ENCODE results near the gene SNX33. TPM values are rescaled to one million over a fixed set of nuclear protein-coding genes. Genes with fewer than 3 reads are reported as not detected.
"Not testable (repeated sequence)": the region's sequence is repeated elsewhere in the genome, so short reads cannot be mapped to it uniquely, and the experiment has no call there.

The SNX33 gene
- total and polyA plus RNA-seq, 9 donors = 11.5 to 21.3 (median 15.1) TPM

DNA sequence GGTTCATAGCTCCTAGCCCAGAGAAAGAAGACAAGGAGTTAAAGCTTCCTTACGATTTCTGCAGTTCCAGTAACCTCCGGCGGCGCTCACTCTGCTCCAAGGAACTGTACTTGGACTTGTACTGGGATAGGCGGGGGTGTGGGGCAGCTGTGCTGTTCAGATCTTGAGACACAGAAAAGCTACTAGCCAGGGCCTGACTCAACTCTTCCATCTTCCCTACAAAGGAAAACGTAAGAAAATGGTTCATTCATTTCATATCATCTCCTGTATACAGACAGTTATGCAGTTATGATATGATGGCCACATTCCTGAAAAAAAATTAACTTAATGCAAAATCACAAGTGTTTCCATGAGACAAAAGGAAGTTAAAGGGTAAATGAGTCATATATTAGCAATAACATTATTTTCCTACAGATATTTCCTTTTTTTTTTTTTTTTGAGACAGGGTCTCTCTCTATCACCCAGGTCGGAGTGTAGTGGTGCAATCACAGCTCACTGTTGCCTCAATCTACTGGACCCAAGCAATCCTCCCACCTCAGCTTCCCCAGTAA is 26.8 kb upstream of the SNX33 start:
- peaks cover 19% of the 10 kb centered on the region for H3K4me1 ChIP-seq (ENCODE audit: control insufficient read depth, insufficient read depth, low read length)
- H3K36me3 ChIP-seq (ENCODE audit: control insufficient read depth, insufficient read depth, low read length) = peaks cover 49% of the 10 kb centered on the region
- H3K27ac ChIP-seq (ENCODE audit: low read length) = peak overlapping the region; percentile 91
- peak; percentile 99 for DNase-seq
- H3K27me3 ChIP-seq (ENCODE audit: control insufficient read depth, insufficient read depth, low read length) = no peaks in the 10 kb centered on the region
- H3K4me3 ChIP-seq (ENCODE audit: low read length) = peak overlapping the region; percentile 18
- 19% methylated on average over 5 of the region's 7 CpGs for WGBS (ENCODE audit: insufficient coverage)
- no peaks in the 10 kb centered on the region for H3K9me3 ChIP-seq (replicated peaks; ENCODE audit: control insufficient read depth, low read depth, low read length)

DNA sequence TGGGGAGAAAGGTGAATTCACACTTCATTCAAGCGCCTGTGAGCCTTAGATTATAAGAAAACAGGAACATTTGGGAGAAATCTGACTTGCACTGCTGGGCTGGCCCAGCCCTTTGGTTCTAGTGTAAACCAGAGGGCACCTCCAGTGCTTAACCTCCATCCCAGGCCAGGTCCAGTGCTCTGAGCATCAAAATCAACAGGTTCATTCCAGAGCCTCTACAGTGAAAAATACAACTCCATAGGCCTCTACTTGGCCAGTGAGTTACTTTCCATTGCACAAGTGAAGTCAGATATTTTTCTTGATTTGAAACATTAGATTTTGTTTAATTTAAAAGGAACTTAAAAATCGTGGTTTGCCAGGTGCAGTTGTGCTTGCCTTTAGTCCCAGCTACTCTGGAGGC is 25.2 kb upstream of the SNX33 start:
- peak; percentile 46 for DNase-seq
- peaks cover 23% of the 10 kb centered on the region for H3K4me1 ChIP-seq (ENCODE audit: control insufficient read depth, insufficient read depth, low read length)
- no peaks in the 10 kb centered on the region for H3K9me3 ChIP-seq (replicated peaks; ENCODE audit: control insufficient read depth, low read depth, low read length)
- peak overlapping the region; percentile 55 for H3K27ac ChIP-seq (ENCODE audit: low read length)
- H3K4me3 ChIP-seq (ENCODE audit: low read length) = no peak overlapping the region
- no peaks in the 10 kb centered on the region for H3K27me3 ChIP-seq (ENCODE audit: control insufficient read depth, insufficient read depth, low read length)
- peaks cover 33% of the 10 kb centered on the region for H3K36me3 ChIP-seq (ENCODE audit: control insufficient read depth, insufficient read depth, low read length)
- 100% methylated on average over 1 of the region's 2 CpGs for WGBS (ENCODE audit: insufficient coverage)

DNA sequence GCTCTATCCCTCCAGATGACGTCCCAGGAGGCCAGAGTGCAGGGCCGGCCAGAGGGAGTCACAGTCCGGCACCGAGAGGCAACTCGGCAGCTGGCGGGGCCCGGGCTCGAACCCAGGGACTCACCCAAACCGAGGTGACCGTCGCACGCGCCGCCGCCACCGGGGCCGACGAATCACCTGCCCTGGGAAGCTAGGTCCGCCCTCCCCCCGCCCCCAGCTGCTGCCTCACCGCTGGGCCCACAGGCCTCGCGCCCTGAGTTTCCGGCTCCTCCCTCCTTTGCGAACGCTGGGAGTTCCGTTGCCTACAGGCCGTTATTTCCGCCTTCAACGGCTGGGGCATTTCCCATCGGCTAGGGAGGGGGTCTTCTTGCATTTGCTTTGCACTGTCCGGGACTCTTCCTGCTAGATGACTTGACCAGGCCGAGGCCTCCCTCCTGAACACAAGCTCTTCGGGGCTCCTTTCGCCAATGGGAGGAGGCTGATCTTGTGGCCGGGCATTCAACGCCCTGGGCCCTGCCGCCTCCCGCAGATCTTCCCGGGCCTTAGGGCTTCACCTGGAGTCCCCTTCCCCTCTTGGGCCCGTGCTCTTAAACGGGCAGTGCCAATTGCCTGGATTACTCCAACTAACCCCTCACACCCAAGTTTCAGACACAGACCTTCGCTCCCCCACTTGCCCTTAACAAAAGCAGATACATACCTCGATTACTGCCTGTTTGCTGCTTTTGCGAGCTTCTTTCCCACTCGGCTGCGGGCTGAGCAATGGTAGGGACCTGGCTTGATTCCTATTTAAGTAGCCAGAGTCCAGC is 22.0 kb upstream of the SNX33 start, which contains the start of gene SNUPN:
Gene SNUPN, minus strand, starts transcription at position 184 of the 806 bp plus-strand sequence. CDS start 4,674 bp downstream, outside the sequence.
- H3K4me1 ChIP-seq (ENCODE audit: control insufficient read depth, insufficient read depth, low read length) = peaks cover 14% of the 10 kb centered on the region
- H3K4me3 ChIP-seq (ENCODE audit: low read length) = peak within 1 kb of the TSS; percentile 100
- WGBS (ENCODE audit: insufficient coverage) = under 1% methylated on average over 41 of the region's 47 CpGs
- H3K27ac ChIP-seq (ENCODE audit: low read length) = peak within 1 kb of the TSS; percentile 98
- DNase-seq = peak; percentile 99
- H3K36me3 ChIP-seq (ENCODE audit: control insufficient read depth, insufficient read depth, low read length) = peaks cover 5% of the 10 kb centered on the region
- H3K9me3 ChIP-seq (replicated peaks; ENCODE audit: control insufficient read depth, low read depth, low read length) = no peaks in the 10 kb centered on the region
- H3K27me3 ChIP-seq (ENCODE audit: control insufficient read depth, insufficient read depth, low read length) = no peaks in the 10 kb centered on the region

DNA sequence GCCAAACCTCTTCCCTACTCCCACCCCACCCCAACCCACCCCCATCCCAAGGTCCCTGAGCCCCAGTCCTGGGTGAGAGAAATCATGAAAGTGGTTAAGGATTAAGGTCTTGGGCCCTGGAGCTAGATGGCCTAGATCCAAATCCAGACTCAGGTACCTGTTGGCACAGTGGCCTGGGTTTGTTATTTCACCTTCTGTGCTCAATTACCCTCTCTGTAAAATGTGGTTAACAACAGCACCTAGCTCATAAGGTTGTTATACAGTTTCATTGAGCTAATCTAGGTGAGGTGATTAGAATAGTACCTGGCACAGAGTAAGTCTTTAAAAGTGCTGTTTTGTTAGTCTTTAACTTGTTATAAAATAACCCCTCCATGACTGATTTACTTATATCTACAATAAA is 15.8 kb upstream of the SNX33 start:
- Histone ChIP-seq H3K4me3 (ENCODE audit: low read length) (no peak overlapping the region), H3K4me1 (ENCODE audit: control insufficient read depth, insufficient read depth, low read length) (no peaks in the 10 kb centered on the region), H3K9me3 (replicated peaks; ENCODE audit: control insufficient read depth, low read depth, low read length) (no peaks in the 10 kb centered on the region), H3K27ac (ENCODE audit: low read length) (no peak overlapping the region), H3K36me3 (ENCODE audit: control insufficient read depth, insufficient read depth, low read length) (no peaks in the 10 kb centered on the region), H3K27me3 (ENCODE audit: control insufficient read depth, insufficient read depth, low read length) (no peaks in the 10 kb centered on the region)
- DNase-seq = no peak

DNA sequence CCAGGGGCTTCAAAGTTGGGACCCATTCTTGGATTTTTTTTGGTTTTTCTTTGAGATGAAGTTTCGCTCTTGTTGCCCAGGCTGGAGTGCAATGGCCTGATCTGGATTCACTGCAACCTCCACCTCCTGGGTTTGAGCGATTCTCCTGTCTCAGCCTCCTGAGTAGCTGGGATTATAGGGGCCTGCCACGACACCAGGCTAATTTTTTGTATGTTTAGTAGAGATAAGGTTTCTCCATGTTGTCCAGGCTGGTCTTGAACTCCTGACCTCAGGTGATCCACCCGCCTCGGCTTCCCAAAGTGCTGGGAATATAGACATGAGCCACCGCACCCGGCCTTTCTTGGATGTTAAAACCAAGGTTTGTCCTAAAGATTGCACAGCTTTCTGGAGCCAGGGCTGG is 13.8 kb upstream of the SNX33 start:
- H3K36me3 ChIP-seq (ENCODE audit: control insufficient read depth, insufficient read depth, low read length); H3K27me3 ChIP-seq (ENCODE audit: control insufficient read depth, insufficient read depth, low read length); H3K27ac ChIP-seq (ENCODE audit: low read length); H3K9me3 ChIP-seq (replicated peaks; ENCODE audit: control insufficient read depth, low read depth, low read length); DNase-seq; H3K4me3 ChIP-seq (ENCODE audit: low read length): not testable (repeated sequence)
- peaks cover 12% of the 10 kb centered on the region for H3K4me1 ChIP-seq (ENCODE audit: control insufficient read depth, insufficient read depth, low read length)
- 90% methylated on average over 2 of the region's 7 CpGs for WGBS (ENCODE audit: insufficient coverage)

DNA sequence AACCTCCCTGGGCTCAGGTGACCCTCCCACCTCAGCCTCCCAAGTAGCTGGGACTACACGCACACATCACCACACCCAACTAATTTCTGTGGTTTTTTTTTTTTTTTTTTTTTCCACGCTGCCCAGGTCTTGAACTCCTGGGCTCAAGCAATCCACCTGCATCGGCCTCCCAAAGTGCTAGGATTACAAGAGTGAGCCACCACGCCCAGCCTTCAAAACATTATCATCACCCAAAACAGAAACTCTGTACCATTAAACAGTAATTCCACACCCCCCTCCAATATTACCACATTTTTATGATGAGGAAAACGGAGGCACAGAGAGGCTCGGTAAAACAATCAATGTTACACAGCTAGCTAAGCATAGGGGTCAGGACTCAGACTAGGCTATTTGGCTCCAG is 11.7 kb upstream of the SNX33 start:
- H3K27me3 ChIP-seq (ENCODE audit: control insufficient read depth, insufficient read depth, low read length) = no peaks in the 10 kb centered on the region
- H3K36me3 ChIP-seq (ENCODE audit: control insufficient read depth, insufficient read depth, low read length) = peaks cover 3% of the 10 kb centered on the region
- no peak overlapping the region for H3K27ac ChIP-seq (ENCODE audit: low read length)
- H3K4me1 ChIP-seq (ENCODE audit: control insufficient read depth, insufficient read depth, low read length) = peaks cover 22% of the 10 kb centered on the region
- H3K4me3 ChIP-seq (ENCODE audit: low read length) = no peak overlapping the region
- WGBS (ENCODE audit: insufficient coverage) = 84% methylated on average over 4 of the region's 6 CpGs
- no peaks in the 10 kb centered on the region for H3K9me3 ChIP-seq (replicated peaks; ENCODE audit: control insufficient read depth, low read depth, low read length)
- DNase-seq = no peak

DNA sequence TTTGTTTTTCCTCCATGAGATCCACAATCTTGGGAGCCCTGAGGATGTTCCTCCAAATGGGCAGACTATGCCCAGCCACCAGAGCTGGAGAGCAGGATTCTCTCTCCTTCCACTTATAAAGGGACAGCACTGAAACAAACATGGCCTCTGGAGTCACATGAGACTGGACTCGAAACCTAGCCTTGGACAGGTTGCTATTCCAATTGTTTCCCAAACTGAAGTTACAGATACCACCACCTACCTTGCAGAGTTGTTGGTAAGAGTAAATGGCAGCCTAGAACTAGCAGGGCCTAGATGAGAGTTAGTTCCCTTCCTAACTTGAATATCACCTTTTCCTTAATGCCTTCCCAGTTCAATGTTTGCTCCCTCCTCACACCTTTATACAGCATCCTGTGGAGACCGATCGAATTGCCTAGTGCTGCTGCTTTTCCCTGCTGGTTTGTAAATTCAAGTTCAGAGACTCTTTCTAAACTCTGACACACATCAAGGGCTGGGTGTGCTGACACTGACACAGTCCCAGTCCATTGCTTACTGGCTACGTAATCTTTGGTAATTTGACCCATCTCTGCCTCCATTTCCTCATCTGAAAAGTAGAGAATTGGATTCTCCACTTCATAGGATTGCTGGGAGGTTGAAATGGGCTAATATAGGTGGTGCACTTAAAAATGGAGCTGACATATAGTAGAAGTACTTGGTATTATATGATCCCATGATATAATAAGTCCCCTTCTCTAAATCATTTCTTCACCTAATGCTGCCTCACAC is 10.3 kb upstream of the SNX33 start:
- no peak overlapping the region for H3K4me3 ChIP-seq (ENCODE audit: low read length)
- no peaks in the 10 kb centered on the region for H3K9me3 ChIP-seq (replicated peaks; ENCODE audit: control insufficient read depth, low read depth, low read length)
- H3K27ac ChIP-seq (ENCODE audit: low read length) = no peak overlapping the region
- H3K36me3 ChIP-seq (ENCODE audit: control insufficient read depth, insufficient read depth, low read length) = peaks cover 3% of the 10 kb centered on the region
- WGBS (ENCODE audit: insufficient coverage) = 68% methylated on average over 2 of the region's 4 CpGs
- H3K27me3 ChIP-seq (ENCODE audit: control insufficient read depth, insufficient read depth, low read length) = no peaks in the 10 kb centered on the region
- DNase-seq = no peak
- peaks cover 23% of the 10 kb centered on the region for H3K4me1 ChIP-seq (ENCODE audit: control insufficient read depth, insufficient read depth, low read length)

DNA sequence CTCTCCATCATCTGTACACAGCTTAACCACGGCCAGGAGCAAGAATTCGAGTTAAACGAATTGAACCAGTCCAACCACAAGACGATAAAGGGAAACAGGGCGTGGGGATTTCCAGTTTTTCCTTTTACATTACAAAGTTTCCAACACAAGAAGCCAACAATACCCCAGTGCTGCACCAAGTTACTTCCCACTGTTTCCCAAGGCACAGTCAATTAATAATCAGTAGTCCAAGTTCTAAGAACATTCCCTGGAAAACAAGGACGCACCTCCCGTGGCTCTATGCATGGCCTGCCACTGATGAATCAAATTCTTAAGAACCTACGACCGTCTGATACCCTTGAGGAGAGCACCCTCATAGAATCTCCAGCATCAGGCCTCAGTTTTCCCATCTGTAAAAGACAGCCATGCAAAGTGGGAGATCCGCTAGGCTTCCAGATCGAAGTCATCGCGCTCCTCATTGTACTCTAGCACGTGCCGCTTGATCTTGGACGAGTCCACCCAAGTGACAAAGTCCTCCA is 8.5 kb upstream of the SNX33 start:
- Histone ChIP-seq H3K27me3 (ENCODE audit: control insufficient read depth, insufficient read depth, low read length) (no peaks in the 10 kb centered on the region), H3K4me1 (ENCODE audit: control insufficient read depth, insufficient read depth, low read length) (peaks cover 23% of the 10 kb centered on the region), H3K9me3 (replicated peaks; ENCODE audit: control insufficient read depth, low read depth, low read length) (no peaks in the 10 kb centered on the region), H3K36me3 (ENCODE audit: control insufficient read depth, insufficient read depth, low read length) (peaks cover 3% of the 10 kb centered on the region), H3K27ac (ENCODE audit: low read length) (peak overlapping the region; percentile 84), H3K4me3 (ENCODE audit: low read length) (peak overlapping the region; percentile 63)
- no peak for DNase-seq
- 1% methylated on average over 14 of the region's 16 CpGs for WGBS (ENCODE audit: insufficient coverage)

DNA sequence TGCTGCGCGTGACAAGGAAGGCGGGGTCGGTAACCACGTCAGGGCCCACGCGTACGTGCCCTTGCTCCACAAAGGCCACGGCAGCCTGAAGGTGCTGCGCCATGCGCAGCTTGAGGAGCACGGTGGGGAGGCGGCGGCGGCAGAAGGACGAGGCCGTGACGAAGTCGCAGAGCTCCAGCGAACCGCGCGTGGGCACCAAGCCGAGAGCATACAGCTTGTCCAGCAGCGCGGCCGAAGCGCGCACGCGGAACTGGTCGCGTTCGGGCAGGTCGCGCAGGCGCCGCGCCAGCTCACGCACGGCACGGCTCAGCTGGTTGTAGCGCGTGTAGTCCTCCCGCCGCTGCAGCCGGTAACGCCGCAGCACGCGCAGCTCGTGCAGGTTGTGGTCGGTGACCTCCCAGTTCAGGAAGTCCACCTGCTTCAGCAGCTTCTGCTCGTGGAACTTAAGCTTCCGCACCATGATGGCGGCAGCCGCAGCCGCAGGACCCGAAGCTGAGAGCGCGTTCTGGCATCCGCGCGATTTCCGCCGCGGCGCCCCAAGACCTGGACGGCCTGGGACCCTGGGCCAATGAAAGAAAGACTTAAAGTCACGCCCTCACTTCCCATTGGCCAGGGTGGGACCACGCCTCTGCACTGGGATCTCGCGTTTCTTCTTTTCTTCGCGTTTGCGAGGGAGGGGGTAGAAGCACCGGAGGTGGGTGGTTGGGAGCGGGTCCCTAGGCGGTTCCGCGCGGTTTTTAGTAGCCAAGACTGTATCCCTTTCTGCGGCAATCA is 7.8 kb upstream of the SNX33 start, which contains the start of gene IMP3:
Gene IMP3, minus strand, starts transcription at position 516 of the 774 bp plus-strand sequence. Its CDS starts 56 bp downstream, at position 460.
- H3K4me1 ChIP-seq (ENCODE audit: control insufficient read depth, insufficient read depth, low read length) = peaks cover 23% of the 10 kb centered on the region
- no peaks in the 10 kb centered on the region for H3K27me3 ChIP-seq (ENCODE audit: control insufficient read depth, insufficient read depth, low read length)
- peak within 1 kb of the TSS; percentile 63 for H3K4me3 ChIP-seq (ENCODE audit: low read length)
- H3K27ac ChIP-seq (ENCODE audit: low read length) = peak within 1 kb of the TSS; percentile 96
- H3K36me3 ChIP-seq (ENCODE audit: control insufficient read depth, insufficient read depth, low read length) = peaks cover 3% of the 10 kb centered on the region
- peak; percentile 100 for DNase-seq
- under 1% methylated on average over 78 of the region's 83 CpGs for WGBS (ENCODE audit: insufficient coverage)
- H3K9me3 ChIP-seq (replicated peaks; ENCODE audit: control insufficient read depth, low read depth, low read length) = no peaks in the 10 kb centered on the region
